OCI-M2 (cell line): ENCODE data around the gene HPGDS.
"Not testable (repeated sequence)": the region's sequence is repeated elsewhere in the genome, so short reads cannot be mapped to it uniquely, and the experiment has no call there.

Source experiments
- DNase-seq: peaks from one replicate; lab custom pipeline; 2025; ENCODE audit not compliant: unreplicated experiment; lab: John Stamatoyannopoulos, UW

Gene HPGDS

DNA sequence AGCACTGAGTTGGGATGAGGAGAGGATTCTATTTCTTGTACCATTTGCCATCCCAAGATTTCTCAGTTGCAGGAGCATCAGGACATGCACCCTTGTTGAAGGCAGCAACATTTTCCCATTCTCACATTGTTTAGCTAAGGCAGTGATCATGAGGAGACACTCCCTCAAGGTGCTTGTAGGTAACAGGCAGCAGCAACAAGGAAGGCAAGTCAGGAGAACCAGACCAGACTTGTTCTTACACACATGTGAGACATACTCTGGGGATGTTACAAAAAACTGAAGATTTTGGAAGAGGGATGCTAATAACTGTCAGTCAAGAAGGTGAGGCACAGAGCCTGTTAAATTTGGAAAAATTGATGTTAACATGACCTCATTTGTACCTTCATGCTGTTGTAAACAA, 15.5 kb upstream of the HPGDS start:
- DNase-seq = no peak

DNA sequence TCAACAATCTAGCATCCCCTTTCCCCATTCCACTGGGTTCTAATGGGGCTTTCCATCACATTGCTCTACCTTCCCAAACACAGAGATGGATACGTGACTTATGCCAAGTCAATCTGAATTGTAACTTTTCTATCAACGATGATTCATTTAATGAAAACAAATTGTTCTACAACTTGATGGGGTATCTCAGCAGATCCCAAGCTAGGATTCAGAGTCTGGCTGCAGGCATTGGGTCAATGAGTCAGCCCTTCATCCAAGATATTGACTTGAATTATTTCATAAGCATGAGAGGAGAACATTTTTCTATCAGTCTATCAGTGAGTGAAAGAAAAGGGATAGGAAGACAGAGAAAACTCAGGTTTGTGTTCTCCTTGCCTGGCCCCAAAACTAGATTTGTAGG, 15.0 kb upstream of the HPGDS start:
- DNase-seq = no peak

DNA sequence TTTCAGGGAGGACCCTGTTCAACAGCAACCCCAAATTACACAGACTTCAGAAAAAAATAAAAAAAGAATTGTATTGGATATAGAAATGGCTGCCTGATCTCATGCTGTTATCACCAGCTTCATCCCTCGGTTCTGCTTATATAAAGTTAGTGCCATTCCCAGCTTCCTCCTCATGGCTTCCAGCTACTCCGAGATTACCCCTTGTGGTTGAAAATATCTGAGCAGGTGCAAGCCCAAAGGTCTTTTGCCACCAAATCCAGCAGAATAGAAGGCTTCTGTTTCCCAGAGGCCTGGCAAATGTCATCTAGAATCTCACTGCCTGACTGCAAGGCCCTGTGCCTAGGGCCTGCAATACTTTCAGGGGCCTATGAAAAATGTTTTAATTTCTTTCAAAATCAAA, 13.8 kb upstream of the HPGDS start:
- DNase-seq = no peak

- DNase-seq = no peak
Observed at GRCh38 chr4:94354474-94354896, 11.8 kb upstream of the HPGDS start.

DNA sequence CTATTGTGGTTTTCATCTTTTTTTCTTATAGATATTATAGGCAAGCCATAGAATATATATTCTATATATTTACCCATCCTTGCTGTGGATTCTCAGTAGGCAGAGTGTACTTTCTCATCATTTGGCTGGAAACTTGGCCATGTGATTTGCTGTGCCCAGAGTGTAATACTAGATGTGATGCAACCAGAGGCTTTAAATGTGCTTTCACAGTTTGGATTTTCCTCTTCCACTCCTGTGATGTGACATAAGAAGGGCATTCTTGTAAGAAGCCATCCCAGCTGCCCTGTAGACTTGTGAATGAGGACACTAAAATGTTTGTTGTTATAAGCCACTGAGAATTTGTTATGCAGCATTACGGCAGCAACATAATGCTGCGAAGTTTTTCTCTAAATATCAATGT, 10.4 kb upstream of the HPGDS start:
- no peak for DNase-seq

GRCh38 chr4:94352163-94352562, 9.5 kb upstream of the HPGDS start:
- DNase-seq = no peak

DNA sequence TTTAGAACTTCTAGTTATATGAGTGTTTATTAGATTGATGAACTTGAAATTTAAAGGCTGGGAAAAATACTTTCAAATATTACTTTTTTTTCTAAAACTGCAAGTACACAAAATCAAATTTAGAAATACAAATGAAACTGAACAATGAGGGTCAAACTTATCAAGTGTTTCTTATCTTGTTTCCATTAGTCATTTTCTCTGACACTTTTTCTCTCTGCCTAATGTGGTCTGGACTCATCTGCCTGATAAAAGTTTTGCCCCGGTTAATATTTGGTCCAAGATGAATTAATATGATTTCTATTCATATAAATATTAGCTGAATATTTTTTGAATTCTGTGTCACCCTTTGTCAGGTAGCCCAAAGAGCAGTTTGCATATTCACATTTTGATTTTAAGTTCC, 8.7 kb upstream of the HPGDS start:
- no peak for DNase-seq

DNA sequence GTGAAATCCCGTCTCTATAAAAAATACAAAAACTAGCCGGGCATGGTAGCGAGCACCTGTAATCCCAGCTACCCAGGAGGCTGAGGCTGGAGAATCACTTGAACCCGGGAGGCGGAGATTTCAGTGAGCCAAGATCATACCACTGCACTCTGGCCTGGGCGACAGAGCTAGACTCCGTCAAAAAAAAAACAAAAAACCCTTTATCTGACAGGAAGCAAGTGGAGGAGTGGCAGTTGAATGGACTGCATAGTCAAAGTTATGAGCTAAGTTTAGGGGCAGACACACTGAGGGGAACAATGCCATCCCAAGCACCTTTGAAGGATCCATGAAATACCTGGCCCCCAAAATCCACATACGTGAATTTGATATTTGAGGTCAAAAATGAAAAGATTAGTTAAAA, 7.5 kb upstream of the HPGDS start:
- DNase-seq = no peak

DNA sequence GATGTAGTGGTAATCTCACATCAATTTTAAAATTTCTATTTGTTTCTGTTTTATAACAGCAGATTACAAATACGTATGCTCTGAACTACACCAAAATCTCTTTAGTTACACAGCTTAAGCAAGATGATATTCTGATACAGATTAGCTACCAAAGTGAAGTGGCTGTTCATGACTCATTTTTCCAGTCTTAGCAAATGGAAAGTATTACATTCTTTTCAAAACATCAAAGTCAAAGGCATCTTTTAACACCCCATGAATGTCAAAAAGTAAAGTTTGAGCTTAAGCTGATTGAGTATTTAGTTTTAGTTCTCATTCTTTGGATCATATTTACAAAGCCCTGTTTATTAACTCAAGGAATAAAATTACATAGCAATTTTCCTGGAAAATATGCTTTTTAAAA, 6.6 kb upstream of the HPGDS start:
- DNase-seq = no peak

DNA sequence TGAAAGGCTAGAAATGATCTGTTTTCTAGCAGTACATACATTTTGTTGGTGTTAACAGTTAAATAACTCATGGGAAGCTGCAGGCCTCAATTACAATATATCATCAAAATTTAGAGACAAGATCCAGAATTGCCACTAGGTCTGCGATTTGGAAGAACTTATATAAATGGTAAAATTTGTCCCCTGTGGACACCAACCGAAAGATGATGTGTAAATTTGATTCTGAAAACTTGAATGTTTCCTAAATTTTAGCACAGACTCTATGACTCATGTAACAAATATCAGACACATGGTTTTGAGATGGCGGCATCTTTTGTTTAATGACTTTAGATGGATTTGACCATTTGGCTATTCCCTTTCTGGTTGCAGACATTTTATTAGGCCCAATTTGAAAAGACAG, 6.0 kb upstream of the HPGDS start:
- no peak for DNase-seq

DNA sequence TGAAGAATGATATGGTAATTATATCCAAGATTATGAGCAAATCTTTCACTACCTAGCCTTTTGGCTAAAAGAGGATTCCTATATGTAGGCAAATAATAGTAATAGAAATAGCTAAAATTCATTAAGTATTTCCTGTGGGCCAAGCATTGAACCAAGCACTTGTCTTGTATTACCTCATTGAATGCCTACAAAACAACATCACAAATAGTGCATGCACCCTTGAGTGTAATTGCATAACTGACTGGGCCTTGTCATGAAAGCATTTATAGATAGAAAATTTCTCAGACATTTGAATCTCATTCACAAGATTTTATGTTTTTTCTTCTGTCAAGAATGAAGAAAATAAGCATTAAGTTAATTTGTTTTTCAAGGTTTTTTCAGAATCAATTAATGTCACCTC, 3.9 kb upstream of the HPGDS start:
- no peak for DNase-seq

- no peak for DNase-seq
Observed at GRCh38 chr4:94345969-94346368, 3.3 kb upstream of the HPGDS start.

DNA sequence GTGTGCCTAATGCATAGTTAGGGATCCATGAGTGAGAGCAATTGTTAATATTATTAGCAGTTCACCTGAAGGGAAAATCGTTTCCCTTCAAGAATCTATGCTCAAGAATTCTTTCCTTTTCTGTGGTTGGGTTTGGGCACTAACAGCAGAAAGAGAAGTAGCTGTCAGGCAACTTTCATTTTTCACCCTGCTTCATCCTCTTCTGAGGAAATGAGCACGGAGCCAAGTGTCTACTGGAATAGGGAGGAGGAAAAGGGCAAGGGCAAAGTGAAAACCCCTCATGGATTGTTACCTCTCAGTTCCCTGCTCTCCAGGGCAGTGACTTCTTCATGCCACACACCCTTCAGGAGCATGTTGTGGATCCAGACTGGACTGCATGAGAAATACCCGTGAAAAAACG, 2.6 kb upstream of the HPGDS start:
- DNase-seq = no peak

DNA sequence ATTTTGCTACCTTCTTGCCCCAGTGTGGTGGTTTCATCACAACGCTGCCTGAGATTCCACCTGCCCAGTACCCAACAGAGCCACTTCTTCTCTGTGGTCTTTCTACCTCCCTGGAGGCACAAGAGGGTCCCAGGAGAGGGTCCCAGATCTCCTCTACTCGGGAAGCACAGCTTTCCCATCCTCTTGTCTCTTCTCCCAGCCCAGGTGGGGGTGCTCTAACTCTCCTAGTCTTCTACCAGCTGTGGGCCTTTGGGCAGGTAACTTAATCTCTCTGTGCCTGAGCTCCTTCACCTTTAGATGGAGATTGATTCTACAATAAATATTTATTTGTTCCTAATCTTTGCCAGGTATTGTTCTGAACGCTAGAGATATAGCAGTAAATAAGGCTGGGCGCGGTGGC, 1.8 kb upstream of the HPGDS start:
- DNase-seq = no peak

DNA sequence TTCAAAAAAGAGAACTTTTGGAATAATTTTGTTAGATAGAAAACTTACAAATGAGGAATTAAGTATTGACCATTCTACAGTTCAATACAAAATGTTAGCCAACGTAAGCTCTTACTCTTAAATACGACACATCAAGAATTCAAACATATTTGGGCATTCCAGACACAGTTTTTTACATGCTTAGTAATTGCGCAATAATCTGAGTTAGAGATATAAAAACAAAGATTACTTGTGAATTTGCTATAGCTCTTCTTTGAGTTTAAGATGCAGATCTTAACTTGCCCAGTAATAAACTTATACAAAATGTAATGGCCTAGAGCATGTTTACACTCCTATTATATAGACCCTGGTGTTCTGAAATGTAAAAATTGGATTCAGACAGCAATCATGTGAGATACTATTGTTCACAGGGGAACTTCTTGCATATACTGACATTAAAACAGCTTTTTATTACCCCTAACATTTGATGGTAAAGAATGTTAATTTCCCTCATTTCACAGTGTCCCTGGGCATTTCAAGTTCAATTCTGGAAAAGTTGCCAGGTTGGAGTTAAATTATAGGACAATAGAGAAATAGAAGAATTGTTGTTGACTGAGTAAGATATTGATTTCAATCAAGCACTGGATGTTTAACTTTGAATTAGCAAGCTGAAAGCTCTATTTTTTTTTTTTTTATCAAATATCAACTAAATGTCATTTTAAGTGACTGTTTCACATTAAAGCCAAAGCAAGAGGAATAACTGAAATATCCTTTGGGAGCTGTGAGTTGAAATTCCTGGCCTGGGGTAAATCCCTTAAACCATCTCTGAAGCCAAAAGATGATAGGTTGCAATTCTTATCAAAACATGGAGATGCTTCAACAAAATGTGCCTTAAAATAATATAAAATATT, 910 bp downstream of the HPGDS start:
- no peak for DNase-seq

DNA sequence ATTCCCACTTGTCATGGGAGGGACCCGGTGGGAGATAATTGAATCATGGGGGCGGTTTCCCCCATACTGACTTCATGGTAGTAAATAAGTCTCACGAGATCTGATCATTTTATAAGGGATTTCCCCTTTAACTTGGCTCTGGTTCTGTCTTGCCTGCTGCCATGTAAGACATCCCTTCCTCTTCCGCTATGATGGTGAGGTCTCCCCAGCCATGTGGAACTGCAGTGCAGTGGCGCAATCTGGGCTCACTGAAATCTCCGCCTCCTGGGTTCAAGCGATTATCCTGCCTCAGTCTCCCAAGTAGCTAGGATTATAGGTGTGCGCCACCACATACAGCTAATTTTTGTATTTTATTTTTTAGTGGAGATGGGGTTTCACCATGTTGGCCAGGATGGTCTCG, 2.9 kb downstream of the HPGDS start:
- DNase-seq = no peak

- DNase-seq = no peak
Observed at GRCh38 chr4:94338681-94339351, 3.8 kb downstream of the HPGDS start.

DNA sequence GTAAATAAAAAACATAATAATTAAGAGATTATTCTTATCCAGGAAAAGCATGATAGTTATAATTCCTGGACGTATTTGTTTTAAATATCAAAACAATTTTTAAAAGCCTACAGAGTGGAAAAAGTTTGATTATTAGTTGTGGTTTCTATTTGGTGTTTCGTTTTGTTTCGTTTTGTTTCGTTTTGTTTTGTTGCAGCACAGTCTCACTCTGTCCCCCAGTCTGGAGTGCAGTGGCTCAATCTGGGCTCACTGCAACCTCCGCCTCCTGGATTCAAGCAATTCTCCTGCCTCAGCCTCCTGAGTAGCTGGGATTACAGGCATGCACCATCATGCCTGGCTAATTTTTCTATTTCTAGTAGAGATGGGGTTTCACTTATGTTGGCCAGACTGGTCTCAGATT, 5.8 kb downstream of the HPGDS start:
- not testable (repeated sequence) for DNase-seq

DNA sequence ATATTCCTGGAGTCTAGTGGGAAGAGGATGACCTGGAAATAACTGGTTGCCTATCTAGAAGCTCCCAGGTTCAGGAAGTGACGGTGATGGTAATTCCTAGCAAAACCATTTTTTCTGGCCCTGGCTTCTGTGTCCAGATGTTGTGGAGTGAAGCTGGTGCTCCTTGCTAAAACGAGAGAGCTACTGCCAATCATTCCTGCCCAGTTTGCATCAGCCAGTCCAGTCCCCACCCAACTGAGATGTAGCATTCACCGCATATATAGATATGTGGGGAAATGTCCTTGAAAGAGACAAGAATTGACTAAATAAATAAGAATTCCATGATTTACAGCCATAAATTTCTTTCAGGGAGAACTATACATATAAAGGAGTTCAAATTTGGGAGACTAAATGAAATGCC, 6.3 kb downstream of the HPGDS start:
- DNase-seq = no peak

GRCh38 chr4:94334962-94335361, 7.7 kb downstream of the HPGDS start:
- DNase-seq = no peak

DNA sequence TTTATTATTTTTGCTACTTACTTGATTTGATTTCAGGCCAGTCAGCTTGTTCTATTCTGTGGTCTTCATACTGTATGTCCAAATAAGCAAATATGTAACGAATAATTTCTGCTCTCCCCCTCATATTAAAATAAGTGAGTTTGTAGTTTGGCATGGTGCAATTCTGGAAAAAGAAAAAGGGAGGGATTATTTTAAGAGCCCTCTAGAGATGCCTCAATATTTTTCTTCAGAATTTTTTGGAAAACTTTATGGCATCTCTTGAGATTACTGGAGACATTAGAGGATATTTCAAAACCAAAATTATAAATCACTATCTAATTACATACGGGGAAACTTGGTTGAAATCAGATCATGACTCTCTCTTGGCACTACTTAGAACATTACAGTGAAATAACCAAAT, 8.2 kb downstream of the HPGDS start:
- no peak for DNase-seq

DNA sequence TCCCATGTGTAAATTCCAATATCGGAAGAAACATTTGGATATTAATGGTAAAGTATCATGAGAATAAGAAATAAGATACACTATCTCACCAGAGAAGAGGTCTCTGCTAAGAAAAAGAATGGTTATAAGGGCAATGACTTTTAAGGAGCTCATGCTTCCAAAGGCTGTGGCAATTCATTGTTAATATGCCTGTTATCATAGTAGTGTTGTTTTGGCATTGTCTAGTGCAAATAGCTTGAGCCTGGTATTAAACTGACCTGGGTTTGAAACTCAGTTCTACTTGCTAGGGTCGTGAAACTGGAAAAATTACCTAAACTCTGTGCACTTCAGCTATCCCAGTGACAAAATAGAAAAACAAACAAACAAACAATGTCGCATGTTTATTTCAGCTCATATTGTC, 8.8 kb downstream of the HPGDS start:
- DNase-seq = no peak
